ENCODE data around the gene ADAM8.

Gene ADAM8

DNA sequence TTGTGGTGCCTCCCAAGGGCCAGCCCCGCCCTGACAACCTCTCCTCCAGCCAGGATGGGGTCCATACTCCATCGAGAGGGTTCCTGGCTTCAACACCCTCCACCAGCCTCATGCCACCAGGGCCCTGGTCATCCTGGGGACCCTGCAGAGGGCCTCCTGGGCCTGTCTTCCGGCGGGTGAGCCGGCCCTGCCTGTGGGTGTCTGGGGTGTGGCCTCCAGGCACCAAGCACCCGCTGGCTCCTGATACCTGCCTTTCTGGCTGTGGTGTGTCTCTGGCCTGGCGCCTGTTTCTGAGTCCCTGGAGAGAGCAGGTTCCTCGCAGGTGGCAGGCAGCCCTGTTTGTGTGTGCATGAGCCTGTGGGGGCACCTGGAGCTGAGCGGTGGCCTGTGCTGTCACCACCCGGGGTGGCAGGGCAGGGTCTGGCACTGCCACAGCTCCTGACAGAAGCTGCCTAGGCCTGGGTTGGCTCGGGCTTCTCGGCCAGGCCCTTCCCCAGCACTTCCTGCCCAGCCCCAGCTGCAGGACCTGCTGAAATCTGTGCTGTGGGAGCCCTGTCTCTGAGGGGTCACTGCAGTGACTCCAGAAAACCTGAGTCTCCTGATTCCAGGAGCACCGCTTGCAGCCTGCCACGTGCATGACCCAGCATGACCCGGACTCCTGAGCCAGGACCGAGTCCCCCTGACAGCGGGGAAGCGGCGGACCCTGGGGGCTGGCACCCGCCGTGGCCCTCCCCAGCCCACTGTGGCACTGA is 18.4 kb downstream of the ADAM8 start:
- Histone ChIP-seq H3K36me3 (ENCODE audit: control insufficient read depth, insufficient read depth, low read length) (no peaks in the 10 kb centered on the region), H3K9me3 (ENCODE audit: control insufficient read depth, low read length) (no peaks in the 10 kb centered on the region), H3K4me1 (ENCODE audit: control insufficient read depth, insufficient read depth, low read length, poor library complexity, severe bottlenecking) (peaks cover 21% of the 10 kb centered on the region), H3K27ac (ENCODE audit: low read depth, low read length, severe bottlenecking) (no peak overlapping the region), H3K4me3 (ENCODE audit: extremely low read depth, insufficient read depth, low read length, poor library complexity, severe bottlenecking) (no peak overlapping the region)
- WGBS, 2 experiments (ENCODE audit: insufficient coverage in 2 of 2) = 82 to 88% methylated on average over 16 to 18 of the region's 21 CpGs

DNA sequence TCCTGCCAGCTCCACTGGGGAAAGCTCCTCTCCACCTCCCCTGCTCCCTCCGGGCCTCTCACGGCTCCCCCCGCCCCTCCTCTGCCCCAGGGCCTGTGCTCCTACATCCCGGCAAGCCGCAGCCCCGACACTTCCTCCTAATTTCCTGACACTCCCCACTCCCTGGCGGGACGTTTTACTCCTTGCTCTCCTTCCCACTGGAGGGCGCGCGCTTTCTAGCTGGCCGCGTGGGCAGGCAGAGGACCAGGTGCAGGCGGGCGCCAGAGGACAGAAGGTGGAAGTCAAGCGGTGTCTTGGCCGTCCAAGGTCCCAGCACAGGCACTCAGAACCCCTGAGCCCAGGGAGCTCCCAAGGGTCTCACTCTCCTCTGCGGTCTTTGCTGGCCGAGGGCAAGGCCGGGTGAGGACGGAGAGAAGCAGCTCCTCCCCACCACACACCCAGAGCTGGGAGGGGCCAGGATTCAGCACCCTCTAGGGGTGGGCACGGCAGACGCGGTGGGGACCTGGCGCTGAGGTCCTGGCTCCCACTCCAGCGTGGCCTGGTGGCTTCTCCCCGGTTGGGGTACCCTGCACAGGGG is 19.1 kb downstream of the ADAM8 start:
- 7 to 8% methylated on average over 19 to 27 of the region's 27 CpGs for WGBS, 2 experiments (ENCODE audit: insufficient coverage in 2 of 2)

DNA sequence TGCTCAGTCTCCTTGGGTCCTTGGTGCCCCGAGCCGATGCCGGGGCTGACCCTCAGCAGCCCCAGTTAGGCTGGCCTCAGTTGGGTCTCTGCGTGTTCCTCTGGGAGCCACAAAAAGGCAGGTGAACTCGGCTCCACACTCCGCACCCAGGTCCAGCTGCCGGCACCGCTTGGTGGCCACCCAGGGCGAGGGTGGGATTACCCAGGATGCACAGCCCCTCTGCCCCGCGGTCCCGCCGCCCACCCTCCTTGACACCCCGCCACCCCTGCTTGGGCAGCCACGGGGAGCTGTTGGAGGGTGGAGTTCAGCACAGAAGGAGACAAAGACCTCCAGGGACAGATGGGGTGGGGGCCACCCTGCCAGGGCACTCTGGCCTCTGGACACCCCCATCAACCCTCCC is 21.3 kb downstream of the ADAM8 start:
- no peak overlapping the region for H3K4me3 ChIP-seq (ENCODE audit: extremely low read depth, insufficient read depth, low read length, poor library complexity, severe bottlenecking)
- no peaks in the 10 kb centered on the region for H3K9me3 ChIP-seq (ENCODE audit: control insufficient read depth, low read length)
- no peak overlapping the region for H3K27ac ChIP-seq (ENCODE audit: low read depth, low read length, severe bottlenecking)
- H3K36me3 ChIP-seq (ENCODE audit: control insufficient read depth, insufficient read depth, low read length) = no peaks in the 10 kb centered on the region
- peaks cover 12% of the 10 kb centered on the region for H3K4me1 ChIP-seq (ENCODE audit: control insufficient read depth, insufficient read depth, low read length, poor library complexity, severe bottlenecking)
- WGBS, 2 experiments (ENCODE audit: insufficient coverage in 2 of 2) = 92% methylated on average over 9 to 10 of the region's 15 CpGs

More for the DNA sequence above, 19.1 kb downstream of the ADAM8 start:
- Histone ChIP-seq H3K9me3 (ENCODE audit: control insufficient read depth, low read length) (no peaks in the 10 kb centered on the region), H3K27ac (ENCODE audit: low read depth, low read length, severe bottlenecking) (no peak overlapping the region), H3K36me3 (ENCODE audit: control insufficient read depth, insufficient read depth, low read length) (no peaks in the 10 kb centered on the region), H3K4me3 (ENCODE audit: extremely low read depth, insufficient read depth, low read length, poor library complexity, severe bottlenecking) (peak overlapping the region; percentile 5), H3K4me1 (ENCODE audit: control insufficient read depth, insufficient read depth, low read length, poor library complexity, severe bottlenecking) (peaks cover 21% of the 10 kb centered on the region)

DNA sequence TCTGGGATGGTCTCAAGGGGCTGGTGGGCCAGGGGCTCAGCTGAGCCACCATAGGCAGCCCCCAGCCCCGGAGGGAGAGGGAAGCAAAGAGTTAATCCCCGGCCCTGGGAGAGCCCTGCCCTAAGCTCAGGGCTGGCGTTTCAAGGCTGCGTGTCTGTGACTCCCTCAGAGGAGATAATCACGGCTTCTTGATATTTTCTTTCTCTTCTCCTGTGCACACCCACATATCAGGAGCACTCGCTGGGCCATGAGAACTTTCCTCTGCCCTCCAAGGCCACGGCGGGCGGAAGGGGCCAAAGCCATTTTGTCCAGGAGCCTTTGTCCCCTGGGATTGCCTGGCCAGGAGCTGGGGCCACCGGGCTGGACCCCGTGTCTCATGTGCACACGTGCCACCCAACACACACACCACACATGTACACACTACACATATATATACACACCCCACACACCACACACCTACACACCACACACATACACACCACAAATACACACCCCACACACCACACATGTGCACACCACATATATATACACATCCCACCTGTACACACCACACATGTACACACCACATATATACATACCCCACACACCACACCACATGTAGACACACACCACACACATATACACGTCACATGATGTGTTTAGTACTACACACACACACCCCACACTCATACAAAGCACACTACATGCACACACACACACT is 22.1 kb downstream of the ADAM8 start:
- no peaks in the 10 kb centered on the region for H3K9me3 ChIP-seq (ENCODE audit: control insufficient read depth, low read length)
- H3K4me3 ChIP-seq (ENCODE audit: extremely low read depth, insufficient read depth, low read length, poor library complexity, severe bottlenecking) = no peak overlapping the region
- H3K27ac ChIP-seq (ENCODE audit: low read depth, low read length, severe bottlenecking) = no peak overlapping the region
- WGBS, 2 experiments (ENCODE audit: insufficient coverage in 2 of 2) = 84 to 88% methylated on average over 9 to 13 of the region's 13 CpGs
- H3K4me1 ChIP-seq (ENCODE audit: control insufficient read depth, insufficient read depth, low read length, poor library complexity, severe bottlenecking) = peaks cover 12% of the 10 kb centered on the region
- H3K36me3 ChIP-seq (ENCODE audit: control insufficient read depth, insufficient read depth, low read length) = no peaks in the 10 kb centered on the region

DNA sequence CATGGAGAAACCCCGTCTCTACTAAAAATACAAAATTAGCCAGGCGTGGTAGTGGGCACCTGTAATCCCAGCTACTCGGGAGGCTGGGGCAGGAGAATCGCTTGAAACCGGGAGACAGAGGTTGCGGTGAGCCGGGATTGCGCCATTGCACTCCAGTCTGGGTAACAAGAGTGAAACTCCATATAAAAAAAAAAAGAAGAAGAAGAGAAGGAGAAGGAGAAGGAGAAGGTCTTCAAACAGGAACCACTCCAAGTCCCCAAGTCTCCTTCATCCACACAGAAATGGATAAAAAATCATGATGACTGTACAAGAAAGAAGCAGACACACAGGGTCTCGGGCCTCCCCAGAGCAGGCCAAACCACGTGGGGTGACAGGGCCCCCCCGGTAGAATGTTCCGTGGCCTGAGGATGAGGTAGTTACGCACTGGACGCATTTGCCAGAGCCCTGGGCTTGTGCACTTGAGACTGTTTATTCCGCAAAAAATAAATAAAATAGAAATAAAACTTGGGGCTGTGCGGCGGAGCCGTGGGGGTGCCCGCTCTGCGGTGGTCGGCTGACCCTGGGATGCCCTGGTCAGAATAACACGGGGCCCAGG is 23.2 kb downstream of the ADAM8 start:
- Histone ChIP-seq H3K9me3 (ENCODE audit: control insufficient read depth, low read length) (no peaks in the 10 kb centered on the region), H3K36me3 (ENCODE audit: control insufficient read depth, insufficient read depth, low read length) (no peaks in the 10 kb centered on the region), H3K27ac (ENCODE audit: low read depth, low read length, severe bottlenecking) (no peak overlapping the region), H3K4me3 (ENCODE audit: extremely low read depth, insufficient read depth, low read length, poor library complexity, severe bottlenecking) (no peak overlapping the region), H3K4me1 (ENCODE audit: control insufficient read depth, insufficient read depth, low read length, poor library complexity, severe bottlenecking) (peaks cover 8% of the 10 kb centered on the region)
- WGBS, 2 experiments (ENCODE audit: insufficient coverage in 2 of 2) = 93 to 95% methylated on average over 19 to 21 of the region's 22 CpGs

DNA sequence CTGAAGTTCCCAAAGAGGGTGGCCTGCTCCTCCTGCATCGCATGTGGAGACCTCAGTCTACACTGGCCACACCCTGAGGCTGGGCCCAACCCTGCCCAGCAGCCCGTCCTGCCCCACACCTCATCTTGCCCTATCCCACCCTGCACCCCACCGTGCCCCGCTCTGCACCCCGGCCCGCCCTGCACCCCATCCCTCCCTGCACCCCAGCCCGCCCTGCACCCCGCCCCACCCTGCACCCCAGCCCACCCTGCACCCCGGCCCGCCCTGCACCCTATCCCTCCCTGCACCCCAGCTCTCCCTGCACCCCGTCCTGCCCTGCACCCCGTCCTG is 24.5 kb downstream of the ADAM8 start:
- H3K27ac ChIP-seq (ENCODE audit: low read depth, low read length, severe bottlenecking) = no peak overlapping the region
- H3K9me3 ChIP-seq (ENCODE audit: control insufficient read depth, low read length) = no peaks in the 10 kb centered on the region
- WGBS, 2 experiments (ENCODE audit: insufficient coverage in 2 of 2) = 85 to 100% methylated on average over 2 to 3 of the region's 12 CpGs
- no peaks in the 10 kb centered on the region for H3K36me3 ChIP-seq (ENCODE audit: control insufficient read depth, insufficient read depth, low read length)
- peaks cover 2% of the 10 kb centered on the region for H3K4me1 ChIP-seq (ENCODE audit: control insufficient read depth, insufficient read depth, low read length, poor library complexity, severe bottlenecking)
- no peak overlapping the region for H3K4me3 ChIP-seq (ENCODE audit: extremely low read depth, insufficient read depth, low read length, poor library complexity, severe bottlenecking)

DNA sequence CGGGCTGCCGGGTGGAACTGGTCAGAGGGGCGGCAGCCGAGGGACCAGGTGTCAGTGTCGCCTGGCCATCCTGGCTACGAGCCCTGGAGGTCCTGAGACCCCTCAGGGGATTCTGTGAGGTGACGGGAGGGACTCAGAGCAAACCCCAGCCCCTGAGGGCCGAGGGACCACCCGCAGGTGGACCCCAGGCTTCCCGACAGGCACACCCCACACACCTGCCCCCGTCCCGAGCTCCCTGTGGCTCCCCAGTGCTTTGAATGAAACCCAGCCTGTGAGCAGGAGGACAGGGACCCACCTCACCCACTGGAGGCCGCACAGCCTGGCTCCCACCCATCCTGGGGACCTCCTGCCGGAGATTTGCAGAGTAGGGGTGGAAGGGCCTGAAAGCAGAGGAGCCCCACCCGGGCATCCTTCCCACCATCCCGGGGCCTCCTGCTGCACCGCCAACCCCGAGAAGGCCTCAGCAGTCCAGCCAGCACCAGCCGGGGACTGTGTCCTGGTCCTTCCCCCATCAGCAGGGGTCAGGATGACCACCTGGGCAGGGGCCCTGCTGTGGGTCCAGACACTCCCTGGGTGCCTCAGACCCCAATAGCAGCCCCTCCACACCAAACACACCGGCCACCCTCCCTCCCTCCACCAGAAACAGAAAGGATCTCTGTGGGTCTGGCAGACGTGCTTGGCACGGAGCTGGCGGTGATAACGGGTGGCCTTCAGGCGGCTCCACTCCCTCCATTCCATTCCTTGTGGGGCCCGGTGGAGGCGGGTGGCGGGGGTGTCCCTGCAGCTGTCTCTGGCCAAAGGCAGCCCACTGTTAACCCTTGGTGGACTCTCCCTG is 25.1 kb downstream of the ADAM8 start:
- H3K4me1 ChIP-seq (ENCODE audit: control insufficient read depth, insufficient read depth, low read length, poor library complexity, severe bottlenecking) = no peaks in the 10 kb centered on the region
- H3K36me3 ChIP-seq (ENCODE audit: control insufficient read depth, insufficient read depth, low read length) = no peaks in the 10 kb centered on the region
- H3K27ac ChIP-seq (ENCODE audit: low read depth, low read length, severe bottlenecking) = no peak overlapping the region
- no peak overlapping the region for H3K4me3 ChIP-seq (ENCODE audit: extremely low read depth, insufficient read depth, low read length, poor library complexity, severe bottlenecking)
- 80 to 83% methylated on average over 18 of the region's 28 CpGs for WGBS, 2 experiments (ENCODE audit: insufficient coverage in 2 of 2)
- no peaks in the 10 kb centered on the region for H3K9me3 ChIP-seq (ENCODE audit: control insufficient read depth, low read length)

DNA sequence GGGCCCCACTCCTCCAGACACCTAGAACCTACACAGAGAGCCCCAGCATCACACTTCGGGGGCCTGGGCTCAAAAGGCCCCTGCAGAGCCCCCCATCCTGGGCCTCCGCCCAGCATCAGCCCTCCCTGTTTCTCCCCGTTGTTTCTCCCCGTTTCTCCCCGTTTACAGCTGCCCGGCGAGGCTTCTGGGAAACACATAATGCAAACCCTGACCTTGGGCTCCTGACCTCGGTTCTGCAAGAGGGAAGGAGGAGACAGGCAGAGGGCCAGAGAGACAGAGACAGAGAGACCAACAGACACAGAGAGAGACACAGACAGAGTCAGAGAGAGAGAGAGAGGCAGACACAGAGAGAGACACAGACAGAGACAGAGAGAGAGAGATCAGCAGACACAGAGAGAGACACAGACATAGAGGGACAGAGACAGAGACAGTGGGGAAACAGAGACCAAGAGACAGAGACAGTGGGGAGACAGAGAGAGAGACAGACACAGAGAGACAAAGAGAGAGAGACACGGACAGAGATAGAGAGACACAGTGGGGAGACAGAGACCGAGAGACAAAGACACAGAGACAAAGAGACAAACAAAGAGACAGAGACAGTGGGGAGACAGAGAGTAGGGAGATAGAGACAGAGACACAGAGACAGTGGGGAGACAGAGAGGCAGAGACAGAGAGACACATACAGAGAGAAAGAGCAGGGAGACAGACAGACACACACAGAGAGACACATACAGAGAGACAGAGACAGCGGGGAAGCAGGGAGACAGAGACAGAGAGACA is 26.5 kb downstream of the ADAM8 start:
- Histone ChIP-seq H3K4me1 (ENCODE audit: control insufficient read depth, insufficient read depth, low read length, poor library complexity, severe bottlenecking) (peaks cover 9% of the 10 kb centered on the region), H3K4me3 (ENCODE audit: extremely low read depth, insufficient read depth, low read length, poor library complexity, severe bottlenecking) (no peak overlapping the region), H3K9me3 (ENCODE audit: control insufficient read depth, low read length) (no peaks in the 10 kb centered on the region), H3K27ac (ENCODE audit: low read depth, low read length, severe bottlenecking) (no peak overlapping the region), H3K36me3 (ENCODE audit: control insufficient read depth, insufficient read depth, low read length) (no peaks in the 10 kb centered on the region)
- 72 to 82% methylated on average over 5 to 9 of the region's 11 CpGs for WGBS, 2 experiments (ENCODE audit: insufficient coverage in 2 of 2)

DNA sequence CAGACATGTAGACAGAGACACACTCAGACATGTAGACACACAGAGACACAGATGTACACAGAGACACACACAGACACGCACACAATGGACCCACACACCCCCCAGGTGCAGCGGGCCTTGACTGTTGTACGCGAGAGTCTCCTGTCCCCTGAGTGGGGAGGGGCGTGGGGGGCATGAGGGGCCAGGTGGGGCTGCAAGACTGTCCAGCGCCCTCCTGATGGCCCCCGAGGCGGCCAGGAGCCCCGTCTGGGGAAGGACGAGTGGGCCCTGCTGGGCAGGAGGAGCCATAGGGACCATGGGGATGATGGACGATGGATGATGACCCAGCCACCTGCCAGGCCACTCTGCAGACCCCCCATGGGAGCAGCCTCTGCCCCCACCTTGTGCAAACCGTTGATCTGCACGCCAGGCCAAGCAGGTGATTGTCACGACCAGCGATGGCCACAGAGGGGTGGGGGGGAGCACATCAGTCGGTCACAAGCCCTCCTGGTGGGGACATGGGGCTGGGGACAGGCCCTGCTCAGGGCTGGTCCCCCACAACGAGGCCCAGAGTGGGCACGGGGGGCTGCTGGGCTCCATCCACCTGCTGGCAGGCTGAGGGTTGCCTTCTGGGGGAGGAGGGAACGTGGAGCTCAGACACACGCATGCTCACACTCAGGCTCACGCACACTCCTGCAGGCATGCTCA is 27.4 kb downstream of the ADAM8 start:
- H3K4me1 ChIP-seq (ENCODE audit: control insufficient read depth, insufficient read depth, low read length, poor library complexity, severe bottlenecking) = peaks cover 9% of the 10 kb centered on the region
- no peaks in the 10 kb centered on the region for H3K9me3 ChIP-seq (ENCODE audit: control insufficient read depth, low read length)
- no peaks in the 10 kb centered on the region for H3K36me3 ChIP-seq (ENCODE audit: control insufficient read depth, insufficient read depth, low read length)
- 66 to 76% methylated on average over 12 to 17 of the region's 21 CpGs for WGBS, 2 experiments (ENCODE audit: insufficient coverage in 2 of 2)
- no peak overlapping the region for H3K27ac ChIP-seq (ENCODE audit: low read depth, low read length, severe bottlenecking)
- no peak overlapping the region for H3K4me3 ChIP-seq (ENCODE audit: extremely low read depth, insufficient read depth, low read length, poor library complexity, severe bottlenecking)
